HG03280 (cell line): Measurements from ENCODE around the gene ASCC2.
"Not testable (repeated sequence)": the region's sequence is repeated elsewhere in the genome, so short reads cannot be mapped to it uniquely, and the experiment has no call there.

Source experiments
- ATAC-seq: cut with Tn5 transposase; IDR thresholded peaks from one replicate; pipeline ENCODE4 v1.9.1; 2021; ENCODE audit warnings: mild to moderate bottlenecking, moderate library complexity; ENCODE audit not compliant: unreplicated experiment

Gene ASCC2, protein sequence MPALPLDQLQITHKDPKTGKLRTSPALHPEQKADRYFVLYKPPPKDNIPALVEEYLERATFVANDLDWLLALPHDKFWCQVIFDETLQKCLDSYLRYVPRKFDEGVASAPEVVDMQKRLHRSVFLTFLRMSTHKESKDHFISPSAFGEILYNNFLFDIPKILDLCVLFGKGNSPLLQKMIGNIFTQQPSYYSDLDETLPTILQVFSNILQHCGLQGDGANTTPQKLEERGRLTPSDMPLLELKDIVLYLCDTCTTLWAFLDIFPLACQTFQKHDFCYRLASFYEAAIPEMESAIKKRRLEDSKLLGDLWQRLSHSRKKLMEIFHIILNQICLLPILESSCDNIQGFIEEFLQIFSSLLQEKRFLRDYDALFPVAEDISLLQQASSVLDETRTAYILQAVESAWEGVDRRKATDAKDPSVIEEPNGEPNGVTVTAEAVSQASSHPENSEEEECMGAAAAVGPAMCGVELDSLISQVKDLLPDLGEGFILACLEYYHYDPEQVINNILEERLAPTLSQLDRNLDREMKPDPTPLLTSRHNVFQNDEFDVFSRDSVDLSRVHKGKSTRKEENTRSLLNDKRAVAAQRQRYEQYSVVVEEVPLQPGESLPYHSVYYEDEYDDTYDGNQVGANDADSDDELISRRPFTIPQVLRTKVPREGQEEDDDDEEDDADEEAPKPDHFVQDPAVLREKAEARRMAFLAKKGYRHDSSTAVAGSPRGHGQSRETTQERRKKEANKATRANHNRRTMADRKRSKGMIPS

GRCh38 chr22:29837741-29838598, at the start of gene ASCC2:
Gene ASCC2, minus strand, starts transcription at chr22:29838274. Its CDS starts 5,949 bp downstream, at chr22:29832325.
- peak; percentile 98 for ATAC-seq

DNA sequence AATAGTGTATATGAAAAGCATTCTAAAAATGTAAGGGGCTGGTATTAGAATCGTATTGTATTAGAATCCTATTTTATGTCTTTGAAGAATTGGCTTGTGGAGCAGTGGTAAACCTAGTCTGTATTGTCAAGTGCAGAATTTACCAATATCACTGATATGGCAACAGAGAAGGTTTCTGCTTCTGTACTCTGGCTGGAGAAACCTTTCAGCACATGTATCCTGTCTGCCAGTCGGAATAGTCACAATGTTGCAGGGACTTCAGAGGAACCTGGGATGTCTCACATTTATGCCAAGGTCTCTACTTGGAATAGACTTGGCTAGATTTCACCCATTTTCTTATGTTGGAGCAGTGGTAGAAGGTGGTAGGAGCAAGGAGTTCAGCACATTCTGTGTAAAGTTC, 49.3 kb upstream of the ASCC2 start:
- no peak for ATAC-seq

DNA sequence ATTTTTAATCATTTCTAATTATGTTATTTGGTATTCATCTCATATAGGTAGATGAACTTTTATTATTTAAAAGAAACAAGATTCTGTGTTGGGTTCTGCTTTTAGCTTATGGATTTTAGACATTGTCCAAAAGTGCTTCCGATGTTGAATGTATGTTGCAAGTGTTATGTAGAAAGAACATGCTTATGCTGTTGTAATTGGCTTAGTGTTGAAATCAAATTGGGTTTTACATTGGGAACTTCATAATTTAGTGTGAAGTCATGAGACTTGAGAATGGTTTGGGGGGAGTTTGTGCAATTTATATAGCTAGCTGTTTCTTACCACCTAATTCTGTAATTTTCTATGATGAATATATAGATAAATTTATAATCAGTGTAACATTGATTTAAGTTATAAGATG, 48.5 kb upstream of the ASCC2 start:
- no peak for ATAC-seq

DNA sequence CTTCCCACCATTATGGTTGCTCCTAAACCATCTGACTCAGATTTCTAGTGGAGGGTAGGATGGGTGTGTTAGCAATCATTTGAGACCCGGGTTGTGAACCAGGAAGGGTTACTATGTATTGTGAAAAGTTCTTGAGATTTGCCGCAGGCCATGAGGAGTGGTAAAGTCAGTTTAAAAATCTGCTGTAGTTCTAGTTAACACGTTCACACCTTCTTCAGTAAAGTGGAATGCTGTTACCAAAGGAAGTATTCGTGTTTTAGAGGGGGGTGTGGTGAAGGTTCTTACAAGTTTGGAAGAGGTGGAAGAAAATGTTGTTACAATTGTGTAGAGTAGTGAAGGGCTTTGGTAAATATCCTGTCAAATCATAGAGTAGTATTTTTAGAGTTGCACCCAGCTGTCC, 47.5 kb upstream of the ASCC2 start:
- ATAC-seq = no peak

DNA sequence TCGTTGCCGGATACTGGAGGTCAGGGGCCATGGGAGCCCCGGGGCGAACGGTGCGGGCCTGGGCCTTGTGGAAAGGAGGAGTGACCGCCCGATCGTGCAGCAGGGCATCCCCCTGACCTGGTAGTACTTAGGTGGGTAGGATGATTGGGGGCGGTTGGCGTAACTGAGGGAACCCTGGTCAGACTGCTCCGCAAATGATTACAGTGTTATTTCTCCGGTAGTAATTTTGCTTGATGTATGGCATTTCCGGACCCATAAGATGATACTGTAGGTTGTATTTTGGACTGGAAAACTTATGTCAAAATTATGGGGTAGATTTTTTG, 45.7 kb upstream of the ASCC2 start:
- ATAC-seq = no peak

DNA sequence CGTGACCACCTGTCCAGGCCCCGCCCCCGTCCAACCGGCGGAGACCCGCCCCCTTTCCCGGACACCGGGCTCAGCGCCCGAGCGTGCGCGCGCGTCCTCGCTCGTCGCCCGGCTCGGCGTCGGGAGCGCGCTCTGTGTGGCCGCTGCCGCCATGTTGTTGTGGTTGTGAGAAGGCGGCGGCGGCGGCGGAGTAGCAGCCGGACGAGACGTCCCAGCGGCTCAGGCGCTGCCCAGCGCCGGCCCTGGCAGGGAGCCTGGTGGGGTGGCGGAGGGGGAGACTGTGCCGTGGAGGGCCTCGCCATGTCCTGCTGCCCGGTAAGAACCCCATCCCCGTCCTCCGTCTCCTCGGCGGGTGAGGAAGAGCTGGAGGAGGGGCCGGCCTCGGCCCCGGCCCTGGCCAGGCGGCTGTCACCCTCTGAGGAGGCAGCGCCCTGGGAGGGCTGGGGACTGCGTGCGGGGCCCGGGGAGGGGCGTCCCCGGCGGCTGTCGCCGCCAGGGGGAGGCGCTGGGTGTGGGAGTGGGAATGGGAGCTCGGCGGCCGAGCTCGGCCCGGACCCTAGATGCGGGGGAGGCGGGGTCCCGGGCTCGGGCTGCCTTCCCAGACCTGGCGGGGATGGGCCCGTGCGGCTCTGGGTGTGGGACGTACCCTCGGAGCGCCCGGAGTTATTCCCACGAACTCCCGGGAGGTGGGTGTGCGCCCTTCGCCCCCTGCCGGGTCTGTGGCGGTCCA, 45.1 kb upstream of the ASCC2 start, which contains the start of gene MTMR3:
Gene MTMR3 (plus strand): TSS at position 130 of the 730 bp plus-strand sequence. CDS start 87,886 bp downstream, outside the sequence.
- peak; percentile 80 for ATAC-seq

DNA sequence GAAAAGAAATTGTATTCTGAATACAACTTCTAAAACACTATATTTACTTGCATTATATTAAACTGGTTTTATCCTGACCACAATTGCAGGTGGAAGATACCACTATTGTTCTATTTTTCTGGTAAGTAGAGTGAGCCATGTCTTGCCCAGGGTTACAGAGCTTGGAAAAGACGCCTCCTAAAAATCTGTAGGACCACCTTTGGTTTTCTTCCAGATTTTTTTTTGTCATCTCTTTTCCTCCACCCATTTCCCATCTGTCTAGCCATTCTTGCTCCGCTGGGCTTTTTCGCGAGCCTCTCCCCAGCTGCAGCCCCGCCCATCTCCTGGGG, 44.6 kb upstream of the ASCC2 start:
- no peak for ATAC-seq

GRCh38 chr22:29879753-29880152, 41.7 kb upstream of the ASCC2 start:
- no peak for ATAC-seq

GRCh38 chr22:29877620-29878019, 39.5 kb upstream of the ASCC2 start:
- no peak for ATAC-seq

DNA sequence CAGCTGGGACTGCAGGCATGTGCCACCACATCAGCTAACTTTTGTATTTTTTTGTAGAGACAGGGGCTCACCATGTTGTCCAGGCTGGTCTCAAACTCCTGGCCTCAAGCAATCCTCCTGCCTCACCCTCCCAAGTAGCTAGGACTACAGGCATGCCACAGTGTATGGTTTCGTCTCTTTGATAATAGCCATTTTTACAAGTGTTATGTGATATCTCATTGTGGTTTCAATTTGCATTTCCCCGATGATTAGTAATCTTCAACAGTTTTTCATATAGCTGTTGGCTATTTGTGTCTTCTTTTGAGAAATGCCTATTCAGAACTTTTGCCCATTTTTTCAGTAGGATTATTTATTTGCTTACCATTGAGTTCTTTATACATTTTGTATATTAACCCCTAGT, 35.9 kb upstream of the ASCC2 start:
- no peak for ATAC-seq

- ATAC-seq = no peak
These were observed 34.9 kb upstream of the ASCC2 start for GRCh38 chr22:29872989-29873388.

GRCh38 chr22:29872144-29872893, 34.2 kb upstream of the ASCC2 start:
- ATAC-seq = no peak

- no peak for ATAC-seq
These were observed 33.6 kb upstream of the ASCC2 start for GRCh38 chr22:29871684-29872083.

DNA sequence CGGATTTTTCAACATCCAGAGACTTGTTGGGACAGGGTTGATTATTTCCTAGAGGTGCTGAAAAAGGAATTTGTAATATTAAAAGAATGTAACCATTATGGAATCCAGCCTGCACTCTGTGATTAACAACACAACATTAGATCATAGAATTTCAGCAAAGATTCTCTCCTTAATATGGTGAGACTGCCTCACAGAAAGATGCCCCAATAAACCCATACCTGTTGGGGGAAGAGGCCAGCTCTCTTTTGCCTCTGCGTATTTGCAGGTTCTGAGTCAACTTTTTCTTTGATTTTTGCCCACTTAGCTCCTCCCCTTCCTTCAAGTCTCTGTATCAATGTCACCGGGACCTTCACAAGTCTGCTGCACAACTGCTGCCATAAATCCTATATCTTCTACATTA, 32.5 kb upstream of the ASCC2 start:
- no peak for ATAC-seq

DNA sequence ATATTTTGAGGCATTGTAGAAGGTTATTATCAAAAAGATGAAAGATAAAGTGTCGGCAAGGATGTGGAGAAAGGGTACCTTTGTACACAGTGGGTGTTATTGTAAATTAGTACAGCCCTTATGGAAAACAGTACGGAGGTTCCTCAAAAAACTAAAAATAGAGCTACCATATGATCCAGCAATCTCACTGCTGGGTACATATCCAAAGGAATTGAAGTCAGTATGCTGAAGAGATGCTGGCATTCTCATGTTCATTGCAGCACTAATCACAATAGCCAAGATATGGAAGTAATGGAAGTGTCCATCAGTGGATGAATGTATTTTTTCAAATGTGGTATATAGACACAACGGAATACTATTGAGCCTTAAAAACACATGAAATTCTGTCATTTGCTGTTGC, 29.8 kb upstream of the ASCC2 start:
- ATAC-seq = no peak

DNA sequence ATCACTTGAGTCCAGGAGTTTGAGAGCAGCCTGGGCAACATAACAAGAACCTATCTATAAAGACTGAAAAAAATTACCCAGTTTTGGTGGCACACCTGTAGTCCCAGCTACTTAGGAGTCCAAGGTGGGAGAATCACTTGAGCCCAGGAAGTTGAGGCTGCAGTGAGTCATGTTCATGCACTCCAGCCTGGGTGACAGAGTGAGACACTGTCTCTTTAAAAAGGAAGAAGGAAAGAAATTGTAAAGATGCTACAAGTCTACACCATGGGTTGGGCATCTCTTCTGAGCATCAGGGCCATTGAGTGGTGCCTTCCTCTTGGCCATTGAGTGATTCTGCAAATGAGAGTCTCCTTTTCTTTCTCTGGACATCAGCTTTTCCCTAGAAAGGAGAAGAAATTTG, 29.2 kb upstream of the ASCC2 start:
- no peak for ATAC-seq

- ATAC-seq = not testable (repeated sequence)
These were observed 27.5 kb upstream of the ASCC2 start for GRCh38 chr22:29865572-29865971.

DNA sequence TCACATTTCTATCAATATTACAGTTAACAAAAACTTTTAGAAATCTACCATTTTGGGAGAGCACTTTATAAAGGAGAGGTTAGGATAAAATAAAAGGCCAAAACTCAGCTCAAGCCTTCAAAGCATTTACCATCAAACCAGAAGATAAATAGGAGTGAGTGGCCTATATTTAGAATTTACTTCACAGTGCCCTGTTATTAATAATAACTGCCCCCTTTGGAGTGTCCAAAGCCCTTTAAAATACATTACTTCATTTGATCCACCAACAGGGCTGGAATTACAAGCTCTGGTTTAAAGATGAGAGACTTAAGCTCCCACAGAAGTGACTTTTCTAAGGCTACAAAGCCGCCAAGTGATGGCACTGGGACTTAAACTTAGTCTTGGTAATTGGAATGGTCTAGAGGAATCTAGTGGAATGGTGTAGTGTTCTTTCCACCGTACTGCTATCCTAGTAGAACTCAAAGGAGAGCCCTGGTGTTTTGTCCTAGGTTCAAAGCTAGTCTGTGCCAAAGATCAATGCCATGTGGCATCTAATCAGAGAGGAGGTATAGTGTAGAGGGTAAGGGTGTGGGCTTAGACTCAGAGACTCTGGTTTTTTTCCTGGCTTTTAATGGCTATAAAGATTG, 23.7 kb upstream of the ASCC2 start:
- no peak for ATAC-seq

GRCh38 chr22:29860006-29860766, 22.1 kb upstream of the ASCC2 start:
- no peak for ATAC-seq
